K562 treated with DMSO at 1 percent for 24 hours (cell line): ENCODE data around the gene CENPVL1. TPM values are rescaled to one million over a fixed set of nuclear protein-coding genes. Genes with fewer than 3 reads are reported as not detected.

ENCODE experiments used
- total RNA-seq: library from RNA; unstranded; fragments of 300-600 nt; gene quantifications from 2 replicates; pipeline ENCODE4 v1.2.3, GENCODE V29; 2022; ENCODE audit warnings: low read depth; ENCODE audit not compliant: insufficient read depth

Gene CENPVL1
- not detected in 2 replicates for total RNA-seq

GRCh38 chrX:51710277-51711164 is at the start of gene CENPVL1:
CENPVL1 (plus strand) TSS chrX:51710512; CDS start chrX:51710512, 0 bp downstream.

DNA sequence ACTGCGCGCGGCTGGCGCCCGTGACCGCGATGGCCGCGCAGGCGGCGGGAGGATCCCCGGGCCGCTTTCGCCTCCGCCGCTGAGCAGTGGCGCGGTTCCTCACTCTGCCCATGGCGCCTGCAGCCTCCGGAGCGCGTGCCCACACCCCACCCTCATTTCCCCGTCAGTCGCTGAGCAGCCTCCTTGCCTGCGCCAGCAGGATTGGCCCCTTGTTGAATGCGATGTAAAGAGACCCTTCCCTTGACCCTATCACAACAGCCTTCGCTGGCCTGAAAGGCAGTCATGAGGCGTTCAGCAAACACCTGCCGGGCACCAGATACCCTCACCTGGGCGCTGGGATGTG is 27.6 kb upstream of the CENPVL1 start, which contains the start of gene CENPVL2:
Gene CENPVL2 (minus strand): TSS at position 112 of the 343 bp plus-strand sequence. CDS start 0 bp downstream, at position 112.

DNA sequence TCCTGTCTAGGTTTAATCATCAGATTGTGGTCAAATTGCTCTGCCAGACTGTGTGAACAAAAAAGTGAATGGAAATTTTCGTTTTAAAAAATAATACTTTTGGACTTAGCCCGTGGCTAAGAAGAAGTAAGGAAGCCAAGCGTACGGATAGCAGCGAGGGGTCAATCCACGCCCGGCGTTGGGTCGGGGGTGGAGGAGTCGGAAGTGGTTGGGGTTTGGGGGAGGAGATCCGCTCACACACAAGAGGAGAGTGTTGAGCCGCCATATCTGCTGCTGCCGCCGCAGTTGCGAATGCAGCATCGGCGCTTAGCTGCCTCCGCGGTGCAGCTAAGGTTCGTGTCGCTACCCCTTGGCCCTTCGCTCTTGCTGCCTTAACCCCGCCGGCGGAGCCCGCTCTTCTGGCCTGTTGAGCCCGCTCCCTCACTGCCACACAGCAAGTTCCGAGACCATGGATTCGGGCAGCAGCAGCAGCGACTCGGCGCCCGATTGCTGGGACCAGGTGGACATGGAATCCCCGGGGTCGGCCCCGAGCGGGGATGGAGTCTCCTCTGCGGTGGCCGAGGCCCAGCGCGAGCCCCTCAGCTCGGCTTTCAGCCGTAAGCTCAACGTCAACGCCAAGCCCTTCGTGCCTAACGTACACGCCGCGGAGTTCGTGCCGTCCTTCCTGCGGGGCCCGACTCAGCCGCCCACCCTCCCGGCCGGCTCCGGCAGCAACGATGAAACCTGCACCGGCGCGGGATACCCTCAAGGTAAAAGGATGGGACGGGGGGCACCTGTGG is 33.1 kb downstream of the CENPVL1 start, which contains the start of gene GSPT2:
Gene GSPT2 (plus strand): TSS at position 264 of the 779 bp plus-strand sequence. CDS start 185 bp downstream, at position 449.

Other genes starting within 250 kb of the CENPVL1 start
- gene NUDT11, start 213.9 kb upstream of the CENPVL1 start, total RNA-seq, result 0.21 TPM in 1 of 2 replicates, not detected in the other
- not detected in 2 replicates for gene CENPVL3, start 91.6 kb upstream of the CENPVL1 start, total RNA-seq
- gene CENPVL2, start 27.7 kb upstream of the CENPVL1 start, total RNA-seq, result not detected in 2 replicates
- gene GSPT2, start 32.9 kb downstream of the CENPVL1 start, total RNA-seq, result 3.6 and 4.0 TPM in 2 replicates
- 22.3 and 23.9 TPM in 2 replicates for gene MAGED1, start 183.1 kb downstream of the CENPVL1 start, total RNA-seq